ENCODE results near the gene RESP18. TPM values are rescaled to one million over a fixed set of nuclear protein-coding genes. Genes with fewer than 3 reads are reported as not detected.

The RESP18 gene
- total and polyA plus RNA-seq, 4 experiments from 2014 or later: not detected

DNA sequence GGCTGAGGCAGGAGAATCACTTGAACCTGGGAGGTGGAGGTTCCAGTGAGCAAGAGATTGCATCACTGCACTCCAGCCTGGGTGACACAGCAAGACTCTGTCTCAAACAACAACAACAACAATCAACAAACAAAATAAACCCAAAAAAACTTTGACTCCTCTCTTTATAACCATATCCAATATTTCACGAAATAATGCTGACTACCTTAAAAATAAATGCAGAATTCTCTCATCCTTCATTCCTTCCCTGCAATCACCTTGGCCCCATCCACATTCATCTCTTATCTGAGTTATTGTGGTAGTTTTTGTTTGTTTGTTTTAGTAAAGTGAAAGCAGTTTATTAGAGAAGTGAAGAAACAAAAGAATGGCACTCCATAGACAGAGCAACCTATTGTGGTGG lies 26.5 kb downstream of the RESP18 start:
- POLR2A ChIA-PET (ENCODE audit: partially characterized antibody): no interaction called here

GRCh38 chr2:219304223-219304622 lies 28.3 kb downstream of the RESP18 start:
- POLR2A ChIA-PET (ENCODE audit: partially characterized antibody): no interaction called here
- H3K27me3 ChIP-seq (ENCODE audit: insufficient read depth, low read length): peaks cover 14% of the 10 kb centered on the region

More for the DNA sequence above, 26.5 kb downstream of the RESP18 start:
- H3K27ac ChIP-seq (ENCODE audit: low read depth, low read length): no peak overlapping the region
- H3K4me3 Mint-ChIP-seq: no peak overlapping the region
- no peaks in the 10 kb centered on the region for H3K4me1 ChIP-seq (ENCODE audit: insufficient read depth, low read length)
- no peak overlapping the region for H3K27ac Mint-ChIP-seq
- intact Hi-C loops (cut with micrococcal nuclease): no loop called here
- peaks cover 0 to 4% (median under 1%) of the 10 kb centered on the region in 8 donors for H3K9me3 Mint-ChIP-seq
- H3K4me1 Mint-ChIP-seq: peaks cover 0 to 3% (median under 1%) of the 10 kb centered on the region in 4 donors
- peaks cover 45 to 47% of the 10 kb centered on the region in 2 donors for H3K27me3 Mint-ChIP-seq
- no peaks in the 10 kb centered on the region for H3K36me3 ChIP-seq (ENCODE audit: insufficient read depth, low read length)
- no peaks in the 10 kb centered on the region for H3K9me3 ChIP-seq (ENCODE audit: control insufficient read depth in 1 of 2, low read length in 2 of 2)
- no peaks in the 10 kb centered on the region for H3K36me3 Mint-ChIP-seq
- CTCF ChIA-PET (ENCODE audit: partially characterized antibody): interaction anchor here (1.7 kb wide), 1 partner anchor 147 kb away, joined by 7 read pairs; the partner anchor contains the start of gene NHEJ1
- DNase-seq: no peak
- H3K4me3 ChIP-seq (ENCODE audit: low read length in 2 of 2): no peak overlapping the region
- peaks cover 14% of the 10 kb centered on the region for H3K27me3 ChIP-seq (ENCODE audit: insufficient read depth, low read length)

DNA sequence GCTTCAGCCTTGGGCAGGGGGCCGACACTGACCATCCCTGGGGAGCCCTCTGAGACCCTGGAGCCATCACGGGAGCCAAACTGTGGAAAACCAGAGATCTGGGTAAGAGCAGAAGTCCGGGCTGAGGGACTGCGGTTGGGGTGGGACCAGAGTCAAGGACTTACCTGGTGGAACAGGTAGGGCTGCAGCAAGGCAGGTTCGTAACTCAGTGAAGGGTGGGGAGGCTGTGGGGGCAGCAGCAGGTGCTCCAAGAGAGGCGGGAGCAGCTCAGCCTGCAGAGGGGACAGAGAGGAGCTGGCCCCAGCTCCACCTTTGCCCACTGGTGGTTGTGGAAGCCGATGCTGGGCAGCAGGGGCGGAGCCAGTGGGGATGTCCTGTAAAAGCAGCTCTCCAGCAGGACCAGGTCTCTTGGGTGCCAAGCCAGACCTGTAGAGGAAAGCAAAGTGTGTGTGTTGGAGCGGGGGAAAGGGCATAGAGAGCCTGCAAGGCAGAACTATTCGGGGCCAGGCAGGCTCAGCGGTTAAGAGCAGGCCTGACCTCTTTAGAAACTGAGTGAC lies 30.1 kb downstream of the RESP18 start:
- Mint-ChIP-seq H3K36me3 (no peaks in the 10 kb centered on the region), H3K4me1 (peaks cover 0 to 7% (median 4%) of the 10 kb centered on the region in 4 donors), H3K4me3 (no peak overlapping the region), H3K27me3 (peaks cover 33 to 35% of the 10 kb centered on the region in 2 donors), H3K9me3 (peaks cover 0 to 1% (median 0%) of the 10 kb centered on the region in 8 donors), H3K27ac (no peak overlapping the region)
- DNase-seq: no peak
- Histone ChIP-seq H3K9me3 (ENCODE audit: control insufficient read depth in 1 of 2, low read length in 2 of 2) (no peaks in the 10 kb centered on the region), H3K27me3 (ENCODE audit: insufficient read depth, low read length) (peaks cover 6% of the 10 kb centered on the region), H3K4me1 (ENCODE audit: insufficient read depth, low read length) (no peaks in the 10 kb centered on the region), H3K4me3 (ENCODE audit: low read length in 2 of 2) (no peak overlapping the region), H3K27ac (ENCODE audit: low read depth, low read length) (no peak overlapping the region), H3K36me3 (ENCODE audit: insufficient read depth, low read length) (no peaks in the 10 kb centered on the region)
- ChIA-PET CTCF (ENCODE audit: partially characterized antibody) (interaction anchor here (1.7 to 5.7 kb wide), 3 partner anchors 9 to 144 kb away, joined by 5 to 60 read pairs (median 14); partner anchors contain the start of genes DNAJB2 and NHEJ1), POLR2A (ENCODE audit: partially characterized antibody) (no interaction called here)
- intact Hi-C loops (cut with micrococcal nuclease): no loop called here

More at GRCh38 chr2:219304223-219304622, 28.3 kb downstream of the RESP18 start:
- no peaks in the 10 kb centered on the region for H3K36me3 Mint-ChIP-seq
- CTCF ChIA-PET (ENCODE audit: partially characterized antibody): interaction anchor here (1.1 to 1.5 kb wide), 3 partner anchors 9 to 27 kb away, joined by 3 to 4 read pairs (median 4); no protein-coding TSS in a partner anchor
- no peak overlapping the region for H3K27ac ChIP-seq (ENCODE audit: low read depth, low read length)
- H3K36me3 ChIP-seq (ENCODE audit: insufficient read depth, low read length): no peaks in the 10 kb centered on the region
- H3K27me3 Mint-ChIP-seq: peaks cover 35 to 42% of the 10 kb centered on the region in 2 donors
- no peaks in the 10 kb centered on the region for H3K4me1 ChIP-seq (ENCODE audit: insufficient read depth, low read length)
- no peaks in the 10 kb centered on the region for H3K9me3 ChIP-seq (ENCODE audit: control insufficient read depth in 1 of 2, low read length in 2 of 2)
- H3K4me3 ChIP-seq (ENCODE audit: low read length in 2 of 2): no peak overlapping the region
- H3K27ac Mint-ChIP-seq: no peak overlapping the region
- H3K9me3 Mint-ChIP-seq: peaks cover 0 to 3% (median 0%) of the 10 kb centered on the region in 8 donors
- DNase-seq: no peak
- no peak overlapping the region for H3K4me3 Mint-ChIP-seq
- intact Hi-C loops (cut with micrococcal nuclease): no loop called here
- H3K4me1 Mint-ChIP-seq: peaks cover 0 to 3% (median 0%) of the 10 kb centered on the region in 4 donors

GRCh38 chr2:219300022-219300421 lies 32.5 kb downstream of the RESP18 start:
- H3K9me3 ChIP-seq (ENCODE audit: control insufficient read depth in 1 of 2, low read length in 2 of 2): no peaks in the 10 kb centered on the region
- intact Hi-C loops (cut with micrococcal nuclease): no loop called here
- no peaks in the 10 kb centered on the region for H3K27me3 ChIP-seq (ENCODE audit: insufficient read depth, low read length)
- CTCF ChIA-PET (ENCODE audit: partially characterized antibody): interaction anchor here (0.9 to 5.7 kb wide), 20 partner anchors 9 to 320 kb away, joined by 3 to 60 read pairs (median 5); partner anchors contain the start of genes DNAJB2, GLB1L, NHEJ1 and SLC23A3
- no peaks in the 10 kb centered on the region for H3K36me3 ChIP-seq (ENCODE audit: insufficient read depth, low read length)
- peak overlapping the region in 1 of 7 donors; percentile 7 for H3K27ac Mint-ChIP-seq
- H3K9me3 Mint-ChIP-seq: peaks cover 0 to 4% (median 0%) of the 10 kb centered on the region in 8 donors
- no peak for DNase-seq
- no peak overlapping the region for H3K27ac ChIP-seq (ENCODE audit: low read depth, low read length)
- peaks cover 4 to 20% (median 9%) of the 10 kb centered on the region in 4 donors for H3K4me1 Mint-ChIP-seq
- H3K4me3 Mint-ChIP-seq: no peak overlapping the region
- POLR2A ChIA-PET (ENCODE audit: partially characterized antibody): interaction anchor here (1.2 to 1.4 kb wide), 2 partner anchors 51 to 123 kb away, joined by 3 to 4 read pairs; partner anchors contain the start of gene CNPPD1
- H3K4me3 ChIP-seq (ENCODE audit: low read length in 2 of 2): no peak overlapping the region
- no peaks in the 10 kb centered on the region for H3K36me3 Mint-ChIP-seq
- peaks cover 21 to 25% of the 10 kb centered on the region in 2 donors for H3K27me3 Mint-ChIP-seq
- peaks cover 5% of the 10 kb centered on the region for H3K4me1 ChIP-seq (ENCODE audit: insufficient read depth, low read length)

GRCh38 chr2:219299372-219299760 lies 33.2 kb downstream of the RESP18 start:
- Mint-ChIP-seq H3K4me3 (no peak overlapping the region), H3K27ac (no peak overlapping the region)

DNA sequence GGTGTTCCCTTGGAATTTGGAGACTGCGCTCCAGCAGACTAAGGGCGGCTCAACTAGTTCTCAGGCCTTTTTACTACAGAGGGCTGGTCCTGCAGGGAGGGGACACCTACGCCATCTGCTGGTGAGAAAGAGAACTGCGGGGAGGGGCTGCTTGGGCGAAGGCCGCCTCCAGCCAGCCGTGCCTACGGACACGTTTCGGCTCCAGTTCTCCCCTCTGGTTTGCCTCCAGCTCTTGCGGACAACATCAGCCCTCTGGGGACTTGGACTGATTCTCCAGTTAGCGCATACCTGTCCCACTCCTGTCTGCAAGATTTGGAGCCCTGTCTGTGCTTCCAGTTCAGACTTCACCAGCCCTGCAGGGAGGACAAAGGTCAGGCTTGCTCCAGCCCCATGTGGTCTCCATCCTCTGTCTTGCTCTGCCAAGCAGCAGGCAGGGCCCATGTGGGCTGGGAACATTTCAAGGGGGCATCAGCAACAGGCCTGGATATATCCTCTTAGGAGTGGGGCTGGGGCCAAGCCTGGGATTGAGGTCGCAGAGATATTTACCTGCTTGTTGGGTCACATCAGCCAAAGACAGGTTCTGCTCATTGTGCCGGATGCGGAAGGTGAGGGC lies 33.7 kb downstream of the RESP18 start:
- Histone ChIP-seq H3K36me3 (ENCODE audit: insufficient read depth, low read length) (no peaks in the 10 kb centered on the region), H3K4me1 (ENCODE audit: insufficient read depth, low read length) (peaks cover 12% of the 10 kb centered on the region), H3K9me3 (ENCODE audit: control insufficient read depth in 1 of 2, low read length in 2 of 2) (no peaks in the 10 kb centered on the region), H3K4me3 (ENCODE audit: low read length in 2 of 2) (no peak overlapping the region), H3K27me3 (ENCODE audit: insufficient read depth, low read length) (no peaks in the 10 kb centered on the region), H3K27ac (ENCODE audit: low read depth, low read length) (no peak overlapping the region)
- intact Hi-C loops (cut with micrococcal nuclease): loop anchor here (1.0 to 5.0 kb wide), 6 partner anchors 88 to 270 kb away; partner anchors contain the start of genes DNPEP and NHEJ1
- CTCF ChIA-PET (ENCODE audit: partially characterized antibody): interaction anchor here (0.7 to 5.7 kb wide), 37 partner anchors 8 to 331 kb away, joined by 3 to 60 read pairs (median 4); partner anchors contain the start of genes DNAJB2, GLB1L, NHEJ1 and TUBA4A
- POLR2A ChIA-PET (ENCODE audit: partially characterized antibody): interaction anchor here (1.2 to 2.9 kb wide), 3 partner anchors 20 to 122 kb away, joined by 3 to 9 read pairs (median 4); partner anchors contain the start of genes CNPPD1 and DNAJB2
- Mint-ChIP-seq H3K27ac (peak overlapping the region in 1 of 7 donors; percentile 44), H3K4me1 (peaks cover 6 to 21% (median 11%) of the 10 kb centered on the region in 4 donors), H3K27me3 (peaks cover 18 to 20% of the 10 kb centered on the region in 2 donors), H3K9me3 (peaks cover 0 to 3% (median 0%) of the 10 kb centered on the region in 8 donors), H3K4me3 (no peak overlapping the region), H3K36me3 (no peaks in the 10 kb centered on the region)
- peak; percentile 79 to 88 (median 83) for DNase-seq

More at GRCh38 chr2:219299372-219299760, 33.2 kb downstream of the RESP18 start:
- Mint-ChIP-seq H3K36me3 (no peaks in the 10 kb centered on the region), H3K9me3 (peaks cover 0 to 3% (median 0%) of the 10 kb centered on the region in 8 donors), H3K27me3 (peaks cover 18 to 20% of the 10 kb centered on the region in 2 donors), H3K4me1 (peaks cover 4 to 21% (median 10%) of the 10 kb centered on the region in 4 donors)
- Histone ChIP-seq H3K4me3 (ENCODE audit: low read length in 2 of 2) (no peak overlapping the region), H3K27ac (ENCODE audit: low read depth, low read length) (no peak overlapping the region), H3K36me3 (ENCODE audit: insufficient read depth, low read length) (no peaks in the 10 kb centered on the region), H3K27me3 (ENCODE audit: insufficient read depth, low read length) (no peaks in the 10 kb centered on the region), H3K4me1 (ENCODE audit: insufficient read depth, low read length) (peaks cover 10% of the 10 kb centered on the region), H3K9me3 (ENCODE audit: control insufficient read depth in 1 of 2, low read length in 2 of 2) (no peaks in the 10 kb centered on the region)
- CTCF ChIA-PET (ENCODE audit: partially characterized antibody): interaction anchor here (0.8 to 5.7 kb wide), 32 partner anchors 8 to 331 kb away, joined by 3 to 60 read pairs (median 4); partner anchors contain the start of genes DNAJB2, GLB1L, NHEJ1 and TUBA4A
- POLR2A ChIA-PET (ENCODE audit: partially characterized antibody): interaction anchor here (1.2 to 2.9 kb wide), 3 partner anchors 21 to 123 kb away, joined by 3 to 9 read pairs (median 4); partner anchors contain the start of genes CNPPD1 and DNAJB2
- intact Hi-C loops (cut with micrococcal nuclease): loop anchor here (5.0 kb wide), 1 partner anchor 88 kb away; the partner anchor contains the start of gene DNPEP
- DNase-seq: no peak

All from CD4-positive, alpha-beta memory T cell (primary cell).